ENCODE measurements around the gene MYO5B.

DNA sequence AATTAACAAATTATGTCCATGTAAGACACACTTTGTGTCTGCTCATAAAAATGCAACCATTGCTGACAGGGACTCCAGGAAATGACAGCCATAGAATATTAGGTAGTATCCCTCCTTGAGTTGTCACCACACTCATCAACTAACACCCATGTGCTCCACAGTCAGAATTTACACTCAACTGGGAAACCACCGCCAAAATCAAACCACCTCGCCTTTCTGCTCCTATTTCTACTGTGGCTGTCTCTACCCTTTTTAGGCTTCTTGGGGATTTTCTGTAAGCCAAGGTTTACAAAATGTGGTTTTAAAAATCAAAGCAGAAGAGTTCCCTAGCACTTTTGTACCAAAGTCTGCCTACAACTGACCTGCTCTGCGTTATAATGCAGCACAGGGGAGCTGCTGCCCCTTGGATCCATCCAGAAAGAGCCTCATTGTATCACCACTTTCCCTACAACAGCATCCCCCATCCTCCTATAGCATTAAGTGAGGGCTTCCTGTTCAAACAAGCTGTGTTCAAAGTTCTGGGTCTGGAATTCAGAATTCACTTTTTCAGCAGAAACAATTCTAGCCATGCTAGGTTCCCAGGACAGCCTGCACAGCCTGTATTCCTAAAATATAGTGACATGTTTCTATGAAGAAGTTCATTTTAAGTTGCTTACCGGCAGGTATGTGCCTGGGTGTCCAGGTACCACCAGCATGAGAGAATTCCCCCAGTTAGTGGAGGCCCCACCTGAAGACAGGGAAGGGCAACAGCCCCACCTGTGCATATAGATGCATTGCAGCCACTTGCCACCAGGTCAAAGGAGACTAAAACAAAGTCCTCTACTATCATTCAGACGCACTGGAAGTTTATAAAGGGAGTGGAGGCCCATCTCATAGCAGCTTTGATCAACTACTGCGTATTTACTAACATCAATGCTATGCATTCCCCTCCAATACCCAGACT, 104.3 kb downstream of the MYO5B start:
- TF ChIP-seq, protein P1, sequence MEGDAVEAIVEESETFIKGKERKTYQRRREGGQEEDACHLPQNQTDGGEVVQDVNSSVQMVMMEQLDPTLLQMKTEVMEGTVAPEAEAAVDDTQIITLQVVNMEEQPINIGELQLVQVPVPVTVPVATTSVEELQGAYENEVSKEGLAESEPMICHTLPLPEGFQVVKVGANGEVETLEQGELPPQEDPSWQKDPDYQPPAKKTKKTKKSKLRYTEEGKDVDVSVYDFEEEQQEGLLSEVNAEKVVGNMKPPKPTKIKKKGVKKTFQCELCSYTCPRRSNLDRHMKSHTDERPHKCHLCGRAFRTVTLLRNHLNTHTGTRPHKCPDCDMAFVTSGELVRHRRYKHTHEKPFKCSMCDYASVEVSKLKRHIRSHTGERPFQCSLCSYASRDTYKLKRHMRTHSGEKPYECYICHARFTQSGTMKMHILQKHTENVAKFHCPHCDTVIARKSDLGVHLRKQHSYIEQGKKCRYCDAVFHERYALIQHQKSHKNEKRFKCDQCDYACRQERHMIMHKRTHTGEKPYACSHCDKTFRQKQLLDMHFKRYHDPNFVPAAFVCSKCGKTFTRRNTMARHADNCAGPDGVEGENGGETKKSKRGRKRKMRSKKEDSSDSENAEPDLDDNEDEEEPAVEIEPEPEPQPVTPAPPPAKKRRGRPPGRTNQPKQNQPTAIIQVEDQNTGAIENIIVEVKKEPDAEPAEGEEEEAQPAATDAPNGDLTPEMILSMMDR (IDR thresholded peaks at IDR 0.05) = no peak
- no peak for TF ChIP-seq EZH2 (IDR thresholded peaks at IDR 0.05; ENCODE audit: borderline replicate concordance, insufficient read depth, low read depth, low read length, poor library complexity, severe bottlenecking)

Data from B cell (primary cell).